ENCODE data around the gene MED27.

DNA sequence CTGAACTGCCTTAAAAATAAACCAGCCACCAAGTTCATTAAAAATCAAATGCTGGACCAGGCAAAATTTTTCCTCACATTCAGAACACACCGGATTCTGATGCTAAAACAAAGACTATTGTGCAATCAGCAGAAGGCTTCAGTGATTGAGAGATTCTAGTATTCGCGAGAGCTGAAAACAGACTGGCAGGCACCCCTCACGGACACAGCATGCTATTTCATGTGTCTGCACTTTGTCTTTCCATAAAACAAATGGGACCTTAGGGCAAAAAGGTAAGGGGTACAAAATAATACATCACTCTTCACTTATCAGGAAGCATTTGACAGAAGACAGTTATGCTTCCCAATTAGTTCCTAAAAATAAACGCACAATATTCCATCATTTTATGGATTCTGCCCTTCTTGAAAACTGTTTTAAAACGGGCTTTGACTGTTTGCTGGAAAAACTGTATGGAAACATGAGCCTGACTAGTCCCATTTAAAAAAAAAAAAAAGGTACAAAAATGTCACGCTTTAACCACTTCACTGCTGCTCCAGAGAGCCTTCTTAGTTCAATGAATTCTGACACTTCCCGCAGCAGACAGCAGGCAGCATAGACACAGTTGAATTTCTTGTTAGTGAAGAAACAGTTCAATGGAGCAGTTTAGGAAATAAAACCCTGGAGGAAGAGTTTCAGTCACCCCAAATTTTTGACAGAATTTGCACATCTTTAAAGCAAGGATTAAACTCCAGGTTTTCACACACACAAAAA lies 99.2 kb downstream of the MED27 start:
- TF ChIP-seq, protein P1, sequence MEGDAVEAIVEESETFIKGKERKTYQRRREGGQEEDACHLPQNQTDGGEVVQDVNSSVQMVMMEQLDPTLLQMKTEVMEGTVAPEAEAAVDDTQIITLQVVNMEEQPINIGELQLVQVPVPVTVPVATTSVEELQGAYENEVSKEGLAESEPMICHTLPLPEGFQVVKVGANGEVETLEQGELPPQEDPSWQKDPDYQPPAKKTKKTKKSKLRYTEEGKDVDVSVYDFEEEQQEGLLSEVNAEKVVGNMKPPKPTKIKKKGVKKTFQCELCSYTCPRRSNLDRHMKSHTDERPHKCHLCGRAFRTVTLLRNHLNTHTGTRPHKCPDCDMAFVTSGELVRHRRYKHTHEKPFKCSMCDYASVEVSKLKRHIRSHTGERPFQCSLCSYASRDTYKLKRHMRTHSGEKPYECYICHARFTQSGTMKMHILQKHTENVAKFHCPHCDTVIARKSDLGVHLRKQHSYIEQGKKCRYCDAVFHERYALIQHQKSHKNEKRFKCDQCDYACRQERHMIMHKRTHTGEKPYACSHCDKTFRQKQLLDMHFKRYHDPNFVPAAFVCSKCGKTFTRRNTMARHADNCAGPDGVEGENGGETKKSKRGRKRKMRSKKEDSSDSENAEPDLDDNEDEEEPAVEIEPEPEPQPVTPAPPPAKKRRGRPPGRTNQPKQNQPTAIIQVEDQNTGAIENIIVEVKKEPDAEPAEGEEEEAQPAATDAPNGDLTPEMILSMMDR (IDR thresholded peaks at IDR 0.05; ENCODE audit: poor library complexity), result no peak
- no peak for TF ChIP-seq EZH2 (IDR thresholded peaks at IDR 0.05; ENCODE audit: borderline replicate concordance)
- no peak for TF ChIP-seq EZH2phosphoT487 (IDR thresholded peaks at IDR 0.05; ENCODE audit: low read depth, severe bottlenecking, unreplicated experiment)

Measured in hepatocyte (in vitro differentiated cells).